Breast epithelium (tissue), 4 donors: ENCODE measurements around the gene SCYGR1. TPM values are rescaled to one million over a fixed set of nuclear protein-coding genes. Genes with fewer than 3 reads are reported as not detected.
A peak's percentile ranks its signal among the peaks of the same experiment; 100 is the strongest.

ENCODE experiments used
- DNase-seq, 2 donors: peaks; one replicate each; pipeline ENCODE4 v3.0.0-alpha.2; 2019; ENCODE audit warnings: low spot score in 2 of 2
- H3K27ac ChIP-seq, 2 donors: fragments of 200-600 bp; sonication (generic) in 1 of 2; one replicate each; pipeline ENCODE4 v1.5.1; 2016 to 2019; ENCODE audit warnings: mild to moderate bottlenecking in 1 of 2
- H3K27me3 ChIP-seq, 2 donors: fragments of 200-600 bp; sonication (generic) in 1 of 2; one replicate each; pipeline versions ENCODE4 v1.5.1 to v1.6.0; 2017 to 2019; ENCODE audit warnings: control low read depth in 1 of 2, mild to moderate bottlenecking in 1 of 2
- H3K36me3 ChIP-seq: fragments of 200-600 bp; one replicate; pipeline ENCODE4 v1.5.1; 2019
- H3K4me1 ChIP-seq, 2 donors: fragments of 200-600 bp; sonication (generic); one replicate each; pipeline ENCODE4 v1.5.1; 2016 to 2019; ENCODE audit warnings: control low read depth in 1 of 2
- H3K4me3 ChIP-seq, 3 donors: fragments of 200-600 bp; sonication (generic); 1 replicate in 2 of 3; 2 replicates in 1 of 3; pipeline ENCODE4 v1.5.1; 2016 to 2019; ENCODE audit warnings: mild to moderate bottlenecking in 3 of 3, moderate library complexity in 2 of 3
- H3K9me3 ChIP-seq, 2 donors: fragments of 200-600 bp; sonication (generic) in 1 of 2; one replicate each; pipeline ENCODE4 v1.5.1; 2016 to 2019; ENCODE audit warnings: control low read depth in 1 of 2
- CTCF ChIP-seq, 3 donors: fragments of 450-650 bp; IDR thresholded peaks; one replicate each; pipeline ENCODE4 v1.5.1; 2016 to 2017; ENCODE audit warnings: antibody characterized with exemption in 3 of 3, mild to moderate bottlenecking in 3 of 3, moderate library complexity in 3 of 3
- POLR2A ChIP-seq: fragments of 450-650 bp; IDR thresholded peaks from one replicate; pipeline ENCODE4 v1.6.1; 2016; ENCODE audit warnings: antibody characterized with exemption, mild to moderate bottlenecking, moderate library complexity
- POLR2AphosphoS5 ChIP-seq, 3 donors: sonication (generic); formaldehyde crosslinking; IDR thresholded peaks; one replicate each; pipeline ENCODE4 v1.6.1; 2017; ENCODE audit warnings: antibody characterized with exemption in 3 of 3
- intact Hi-C: fragments of 100-400 bp; cut with DNase I; formaldehyde crosslinking; loops from one replicate; pipeline ENCODE4 v1.15.1; 2023; ENCODE audit warnings: low total_unique reads
- total RNA-seq, 3 donors: library from RNA; depleted of rRNA; stranded (reverse); fragments of >200 nt; gene quantifications; one replicate each; pipeline ENCODE4 v1.1.0, GENCODE V29; 2016

Gene SCYGR1
- total RNA-seq, 3 donors from 2014 or later = not detected

- peak overlapping the region; percentile 53 to 54 for H3K27ac ChIP-seq
- intact Hi-C loops = loop anchor here (5.0 kb wide), 1 partner anchor 87 kb away; no protein-coding TSS in a partner anchor
Observed at GRCh38 chr2:227414846-227415245, 27.1 kb upstream of the SCYGR1 start.

GRCh38 chr2:227413371-227413770, 25.6 kb upstream of the SCYGR1 start:
- Histone ChIP-seq H3K4me1 (no peaks in the 10 kb centered on the region), H3K4me3 (no peak overlapping the region), H3K27ac (no peak overlapping the region), H3K9me3 (no peaks in the 10 kb centered on the region), H3K36me3 (no peaks in the 10 kb centered on the region), H3K27me3 (no peaks in the 10 kb centered on the region)
- no peak for DNase-seq
- intact Hi-C loops = no loop called here
- TF ChIP-seq POLR2A (no peak), CTCF (IDR thresholded peaks at IDR 0.05) (no peak), POLR2AphosphoS5 (IDR thresholded peaks at IDR 0.05) (no peak)

More at GRCh38 chr2:227414846-227415245, 27.1 kb upstream of the SCYGR1 start:
- Histone ChIP-seq H3K4me1 (no peaks in the 10 kb centered on the region), H3K36me3 (no peaks in the 10 kb centered on the region), H3K4me3 (no peak overlapping the region), H3K27me3 (no peaks in the 10 kb centered on the region), H3K9me3 (no peaks in the 10 kb centered on the region)
- peak in 1 of 2 donors; percentile 23 for DNase-seq
- TF ChIP-seq POLR2A (no peak), POLR2AphosphoS5 (IDR thresholded peaks at IDR 0.05) (no peak), CTCF (IDR thresholded peaks at IDR 0.05) (no peak)

- H3K4me1 ChIP-seq = no peaks in the 10 kb centered on the region
- no peak for TF ChIP-seq POLR2A
- TF ChIP-seq CTCF (IDR thresholded peaks at IDR 0.05) = no peak
- no peak overlapping the region for H3K4me3 ChIP-seq
- intact Hi-C loops = no loop called here
- H3K27me3 ChIP-seq = no peaks in the 10 kb centered on the region
- no peaks in the 10 kb centered on the region for H3K9me3 ChIP-seq
- H3K36me3 ChIP-seq = no peaks in the 10 kb centered on the region
- no peak for DNase-seq
- H3K27ac ChIP-seq = no peak overlapping the region
Observed at GRCh38 chr2:227412877-227413276, 25.1 kb upstream of the SCYGR1 start.

GRCh38 chr2:227411990-227412350, 24.2 kb upstream of the SCYGR1 start:
- DNase-seq = no peak
- H3K27ac ChIP-seq = no peak overlapping the region
- H3K4me3 ChIP-seq = no peak overlapping the region
- no peaks in the 10 kb centered on the region for H3K36me3 ChIP-seq
- TF ChIP-seq POLR2A = no peak
- TF ChIP-seq POLR2AphosphoS5 (IDR thresholded peaks at IDR 0.05) = no peak
- TF ChIP-seq CTCF (IDR thresholded peaks at IDR 0.05) = no peak
- no peaks in the 10 kb centered on the region for H3K4me1 ChIP-seq
- intact Hi-C loops = no loop called here
- H3K27me3 ChIP-seq = no peaks in the 10 kb centered on the region
- H3K9me3 ChIP-seq = no peaks in the 10 kb centered on the region

GRCh38 chr2:227411320-227411989, 23.7 kb upstream of the SCYGR1 start:
- no peak overlapping the region for H3K27ac ChIP-seq
- intact Hi-C loops = no loop called here
- no peaks in the 10 kb centered on the region for H3K27me3 ChIP-seq
- peak in 1 of 2 donors; percentile 23 for DNase-seq
- no peak for TF ChIP-seq CTCF (IDR thresholded peaks at IDR 0.05)
- no peak overlapping the region for H3K4me3 ChIP-seq
- H3K4me1 ChIP-seq = no peaks in the 10 kb centered on the region
- no peaks in the 10 kb centered on the region for H3K36me3 ChIP-seq
- H3K9me3 ChIP-seq = no peaks in the 10 kb centered on the region
